SIG-M5 treated with dmso at 0.1 percent for 504 hours (cell line): ENCODE results near the gene KRT86.
"Not testable (repeated sequence)": the region's sequence is repeated elsewhere in the genome, so short reads cannot be mapped to it uniquely, and the experiment has no call there.

Experiments
- DNase-seq: peaks from one replicate; lab custom pipeline; 2025; ENCODE audit not compliant: unreplicated experiment; lab: John Stamatoyannopoulos, UW

KRT86 gene

DNA sequence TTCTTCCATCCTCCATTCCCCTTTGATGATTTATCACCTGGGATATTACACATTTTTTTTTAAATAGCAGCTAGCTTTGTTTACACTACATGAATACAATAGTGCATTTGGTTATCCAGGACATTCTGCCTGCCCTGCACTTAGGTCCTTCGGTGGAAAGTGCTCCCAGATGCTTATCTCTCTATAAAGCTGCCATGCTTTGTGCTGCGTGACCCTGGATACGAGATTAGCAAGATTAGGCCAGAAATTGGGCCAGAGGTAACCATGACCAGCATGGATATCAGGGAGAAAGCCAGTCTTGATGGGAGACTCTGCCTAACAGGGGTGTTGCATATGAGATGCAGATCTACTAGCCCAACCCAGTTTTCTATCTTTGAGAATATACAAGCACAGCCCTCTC, 58.9 kb downstream of the KRT86 start:
- no peak for DNase-seq

DNA sequence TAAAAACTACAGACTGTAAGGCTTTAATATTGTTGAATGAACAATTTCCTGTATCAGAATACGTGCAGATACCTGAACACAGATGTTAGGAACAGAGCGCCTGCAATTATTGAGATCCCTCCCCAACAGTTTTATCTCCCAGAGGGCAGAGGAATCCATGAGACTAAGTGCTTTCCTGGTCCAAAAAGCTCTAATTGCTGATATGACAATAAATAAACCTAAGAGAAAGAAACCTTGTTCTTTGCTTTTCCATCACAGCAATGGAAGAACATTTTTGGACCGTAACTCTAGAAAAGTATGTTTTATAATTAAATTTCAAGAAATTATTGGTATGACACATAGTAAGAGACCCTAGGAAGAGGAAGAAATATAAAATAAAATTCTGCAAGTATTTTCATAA, 59.7 kb downstream of the KRT86 start:
- DNase-seq = no peak

DNA sequence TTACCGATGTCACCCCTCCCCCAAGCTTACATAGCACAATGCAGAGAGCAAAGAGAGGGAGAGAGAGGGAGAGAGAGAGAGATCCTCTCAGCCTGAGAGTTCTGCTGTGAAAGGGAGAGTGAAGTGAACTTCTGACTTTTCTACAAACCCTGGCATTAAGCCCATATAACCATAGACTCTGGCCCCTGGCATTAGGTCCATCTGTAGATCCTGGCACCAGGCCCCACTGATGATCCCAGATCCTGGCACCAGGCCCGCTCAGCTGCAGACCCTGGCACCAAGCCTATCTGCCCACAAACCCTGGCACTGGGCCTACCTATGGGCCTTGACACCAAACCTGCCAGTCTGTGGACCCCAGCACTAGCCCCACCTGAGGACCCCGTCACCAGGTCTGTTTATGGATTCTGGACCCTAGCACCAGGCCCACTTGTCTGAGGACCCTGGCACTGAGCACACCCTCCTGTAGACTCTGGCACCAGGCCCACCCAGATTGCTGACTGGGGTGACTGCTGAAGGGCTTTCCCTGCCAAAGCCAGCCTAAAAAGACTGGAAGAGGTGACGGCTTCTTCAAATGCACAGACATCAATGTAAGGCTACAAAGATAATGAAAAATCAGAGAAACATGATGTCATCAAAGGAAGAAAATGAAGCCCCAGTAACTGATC, 61.3 kb downstream of the KRT86 start:
- no peak for DNase-seq

DNA sequence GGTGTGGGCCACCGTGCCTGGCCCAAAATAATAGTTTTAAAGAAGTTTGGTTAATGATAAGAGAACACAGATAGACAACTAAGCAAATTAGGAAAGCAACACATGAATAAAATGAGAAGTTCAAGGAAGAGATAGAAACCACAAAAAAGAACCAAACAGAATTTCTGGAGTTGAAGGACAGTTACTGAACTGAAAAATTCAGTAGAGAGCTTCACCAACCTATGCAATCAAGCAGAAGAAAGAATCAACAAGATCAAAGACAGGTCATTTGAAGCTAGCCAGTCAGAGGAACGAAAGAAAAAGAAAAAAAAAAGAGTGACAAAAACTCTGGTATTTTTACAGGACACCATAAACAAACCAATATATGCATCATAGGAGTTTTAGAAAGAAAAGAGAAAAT, 62.2 kb downstream of the KRT86 start:
- DNase-seq = no peak

DNA sequence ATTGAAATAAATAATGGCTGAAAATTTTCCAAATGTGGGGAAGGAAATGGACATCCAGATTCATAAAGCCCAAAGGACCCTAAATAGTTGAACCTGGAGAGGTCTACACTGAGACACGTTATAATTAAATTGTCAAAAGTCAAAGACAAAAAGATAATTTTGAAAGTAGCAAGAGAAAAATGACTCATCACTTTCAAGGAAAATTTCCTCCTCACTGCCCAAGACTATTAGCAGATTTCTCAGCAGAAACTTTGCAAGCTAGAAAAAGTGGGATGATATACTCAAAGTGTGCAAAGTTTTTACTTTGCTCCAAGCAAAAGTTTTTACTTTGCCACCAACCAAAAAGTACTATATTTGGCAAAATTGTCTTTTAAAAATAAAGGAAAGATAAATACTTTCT, 62.6 kb downstream of the KRT86 start:
- no peak for DNase-seq

DNA sequence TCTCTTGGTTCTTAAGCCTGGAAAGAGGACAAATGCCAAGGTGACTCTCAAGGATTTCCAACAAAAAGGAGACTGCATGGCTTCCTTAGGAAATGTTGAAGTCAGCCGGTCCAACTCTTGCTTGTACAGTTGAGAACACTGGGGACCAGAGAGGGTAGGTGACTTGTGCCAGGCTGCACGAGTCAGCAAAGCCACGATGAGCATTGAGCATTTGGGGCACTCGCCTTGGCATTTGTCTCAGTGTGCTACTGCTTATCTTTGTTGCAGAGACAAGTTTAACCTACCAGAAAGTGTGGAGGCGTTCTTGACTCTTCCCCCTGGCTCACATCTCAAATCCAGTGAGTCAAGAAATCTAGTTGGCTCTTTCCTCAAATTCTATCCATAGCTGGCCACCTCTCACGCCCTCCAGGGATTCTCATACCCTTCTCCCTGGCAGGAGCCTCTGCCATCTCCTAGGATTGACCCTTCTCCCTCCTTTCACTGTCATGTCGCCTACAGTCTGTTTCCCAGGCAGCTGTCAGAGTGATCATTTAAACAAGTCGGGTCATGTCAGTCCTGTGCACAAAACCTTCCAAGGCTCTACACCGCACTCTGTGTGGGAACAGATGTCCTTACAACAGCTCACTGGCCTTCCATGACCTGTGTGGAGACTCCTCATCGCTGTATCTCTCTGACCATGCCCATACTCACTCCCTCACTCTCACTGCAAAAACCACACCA, 64.0 kb downstream of the KRT86 start:
- DNase-seq = no peak

DNA sequence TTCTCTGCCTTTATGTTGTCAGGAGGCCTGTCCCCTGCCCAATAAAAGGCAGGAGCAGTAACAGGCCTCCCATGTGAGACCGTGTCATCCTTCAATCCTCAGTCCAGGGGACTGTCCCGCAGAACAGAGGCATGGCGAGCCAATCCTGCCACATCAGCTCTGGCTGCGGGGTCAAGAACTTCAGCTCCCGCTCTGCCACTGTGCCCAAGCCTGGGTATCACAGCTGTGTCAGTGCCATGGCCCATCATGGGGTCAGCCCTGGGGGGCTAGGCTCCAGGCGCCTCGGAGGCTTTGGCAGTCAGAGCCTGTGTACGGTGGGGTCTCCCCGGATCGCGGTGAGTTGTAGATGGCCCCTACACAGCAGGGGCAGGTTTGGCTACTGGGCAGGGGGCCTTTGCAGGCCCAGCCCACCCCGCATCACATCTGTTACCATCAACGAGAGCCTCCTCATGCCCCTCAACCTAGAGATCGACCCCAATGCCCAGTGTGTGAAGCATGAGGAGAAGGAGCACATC, 66.7 kb downstream of the KRT86 start:
- DNase-seq = no peak

DNA sequence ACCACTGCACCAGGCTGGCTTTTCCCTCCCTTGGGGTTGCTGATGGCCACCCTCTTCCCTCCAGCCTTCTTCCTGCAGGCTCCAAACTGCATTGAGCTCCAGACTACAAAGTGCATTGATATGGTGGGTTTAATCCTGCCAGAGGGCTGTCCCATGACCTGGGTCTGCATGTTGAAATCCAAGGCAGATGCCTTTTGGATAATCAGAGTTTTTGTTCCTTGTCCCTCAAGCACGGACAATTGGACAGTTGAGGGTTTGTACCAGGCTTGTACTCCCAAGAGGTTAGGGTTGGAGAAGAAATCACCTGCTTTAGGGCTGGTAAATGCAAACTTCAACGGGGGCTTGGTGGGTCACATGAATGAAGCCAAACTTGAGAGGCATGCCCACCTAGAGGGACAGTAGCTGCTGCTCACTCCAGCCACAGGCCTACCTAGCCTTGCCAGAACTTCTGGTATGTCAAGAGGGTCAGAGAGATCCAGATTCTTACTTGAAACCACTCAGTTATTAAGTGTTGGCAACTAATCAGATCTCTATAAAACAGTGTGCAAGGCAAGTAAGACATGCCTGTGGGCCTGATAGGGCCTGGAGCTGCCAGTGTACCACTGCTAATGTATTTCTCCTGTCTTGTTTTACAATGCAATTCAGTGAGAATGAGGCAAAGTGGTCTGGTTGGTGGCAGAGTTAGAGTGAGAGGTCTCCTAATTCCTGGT, 68.5 kb downstream of the KRT86 start:
- DNase-seq = no peak

DNA sequence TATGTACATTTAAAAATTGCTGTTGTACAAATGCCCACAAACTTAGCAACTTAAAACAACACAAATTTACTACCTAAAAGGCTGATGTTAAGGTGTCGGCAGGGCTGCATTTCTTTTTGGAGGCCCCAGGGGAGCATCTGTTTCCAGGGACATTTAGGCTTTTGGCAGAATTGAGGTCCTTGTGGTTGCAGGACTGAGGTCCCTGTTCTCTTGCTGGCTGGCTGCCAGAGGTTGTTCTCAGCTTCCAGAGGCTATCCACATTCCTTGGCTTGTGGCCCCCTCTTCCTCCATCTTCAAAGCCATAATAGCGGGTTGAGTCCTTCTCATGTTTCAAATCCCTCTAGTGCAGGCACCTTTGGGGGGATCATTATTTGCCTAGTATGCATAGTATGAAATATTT, 69.1 kb downstream of the KRT86 start:
- no peak for DNase-seq

DNA sequence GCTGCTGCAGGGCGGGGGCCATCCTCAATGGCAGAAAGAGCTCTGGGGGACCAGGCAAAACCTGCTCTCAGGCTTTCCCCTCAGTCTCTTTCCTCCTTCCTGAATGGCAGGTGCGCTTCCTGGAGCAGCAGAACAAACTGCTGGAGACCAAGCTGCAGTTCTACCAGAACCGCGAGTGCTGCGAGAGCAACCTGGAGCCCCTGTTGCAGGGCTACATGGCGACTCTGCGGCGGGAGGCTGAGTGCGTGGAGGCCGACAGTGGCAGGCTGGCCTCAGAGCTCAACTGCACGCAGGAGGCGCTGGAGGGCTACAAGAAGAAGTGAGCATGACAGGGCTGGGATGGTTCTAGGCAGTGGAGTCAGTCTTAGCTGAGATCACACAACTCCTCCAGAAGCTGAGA, 69.7 kb downstream of the KRT86 start:
- no peak for DNase-seq

DNA sequence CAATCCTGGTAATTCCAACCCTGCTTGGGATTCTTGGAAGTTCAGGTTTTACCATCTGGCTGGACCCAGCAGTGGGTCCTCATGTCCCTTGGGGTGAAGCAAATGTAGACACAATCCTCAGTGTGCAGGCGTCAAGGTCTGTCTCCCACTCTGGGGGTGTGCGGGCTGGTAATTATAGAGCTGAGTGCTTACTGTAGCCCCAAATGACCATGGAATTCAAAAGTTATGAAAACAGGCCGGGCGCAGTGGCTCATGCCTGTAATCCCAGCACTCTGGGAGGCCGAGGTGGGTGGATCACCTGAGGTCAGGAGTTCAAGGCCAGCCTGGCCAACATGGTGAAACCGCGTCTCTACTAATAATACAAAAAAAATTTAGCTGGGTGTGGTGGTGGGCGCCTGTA, 70.6 kb downstream of the KRT86 start:
- not testable (repeated sequence) for DNase-seq

DNA sequence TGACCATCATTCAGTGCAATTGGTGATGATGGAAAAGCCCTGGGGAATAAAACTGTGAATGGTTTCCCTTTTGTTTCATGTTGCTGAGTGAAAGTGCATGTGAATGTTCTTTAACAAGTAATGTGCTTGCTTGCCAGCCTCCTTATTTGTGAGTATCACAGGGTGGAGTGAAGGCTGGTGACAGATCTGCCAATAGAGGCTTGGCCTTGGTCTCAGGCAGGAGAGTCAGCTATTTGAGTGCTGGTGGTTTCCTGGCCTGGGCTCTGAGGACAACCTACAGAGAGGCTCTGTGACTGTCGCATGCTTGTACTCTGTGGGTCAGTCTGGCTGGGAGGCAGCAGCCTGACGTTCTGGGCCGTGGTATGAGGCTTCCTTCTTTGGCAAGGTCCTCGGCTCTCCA, 72.1 kb downstream of the KRT86 start:
- no peak for DNase-seq

DNA sequence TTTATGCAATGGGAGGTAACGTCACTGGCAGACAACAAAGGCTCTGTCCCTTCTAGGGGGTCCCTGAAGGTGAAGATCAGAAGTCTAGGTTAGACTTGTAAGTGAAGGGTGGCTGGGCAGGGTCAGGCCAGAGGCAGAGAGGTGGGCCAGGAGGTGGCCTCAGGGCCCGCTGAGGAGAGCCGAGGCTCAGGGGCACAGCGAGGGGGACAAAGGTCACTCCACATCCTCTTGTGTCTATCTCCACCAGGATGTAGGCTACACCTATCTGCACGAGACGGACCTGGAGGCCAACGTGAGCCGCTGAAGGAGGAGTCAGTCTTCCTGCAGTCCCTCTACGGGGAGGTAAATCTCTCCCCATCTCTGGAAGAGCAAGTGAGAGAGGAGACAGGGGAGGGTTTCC, 72.6 kb downstream of the KRT86 start:
- no peak for DNase-seq

DNA sequence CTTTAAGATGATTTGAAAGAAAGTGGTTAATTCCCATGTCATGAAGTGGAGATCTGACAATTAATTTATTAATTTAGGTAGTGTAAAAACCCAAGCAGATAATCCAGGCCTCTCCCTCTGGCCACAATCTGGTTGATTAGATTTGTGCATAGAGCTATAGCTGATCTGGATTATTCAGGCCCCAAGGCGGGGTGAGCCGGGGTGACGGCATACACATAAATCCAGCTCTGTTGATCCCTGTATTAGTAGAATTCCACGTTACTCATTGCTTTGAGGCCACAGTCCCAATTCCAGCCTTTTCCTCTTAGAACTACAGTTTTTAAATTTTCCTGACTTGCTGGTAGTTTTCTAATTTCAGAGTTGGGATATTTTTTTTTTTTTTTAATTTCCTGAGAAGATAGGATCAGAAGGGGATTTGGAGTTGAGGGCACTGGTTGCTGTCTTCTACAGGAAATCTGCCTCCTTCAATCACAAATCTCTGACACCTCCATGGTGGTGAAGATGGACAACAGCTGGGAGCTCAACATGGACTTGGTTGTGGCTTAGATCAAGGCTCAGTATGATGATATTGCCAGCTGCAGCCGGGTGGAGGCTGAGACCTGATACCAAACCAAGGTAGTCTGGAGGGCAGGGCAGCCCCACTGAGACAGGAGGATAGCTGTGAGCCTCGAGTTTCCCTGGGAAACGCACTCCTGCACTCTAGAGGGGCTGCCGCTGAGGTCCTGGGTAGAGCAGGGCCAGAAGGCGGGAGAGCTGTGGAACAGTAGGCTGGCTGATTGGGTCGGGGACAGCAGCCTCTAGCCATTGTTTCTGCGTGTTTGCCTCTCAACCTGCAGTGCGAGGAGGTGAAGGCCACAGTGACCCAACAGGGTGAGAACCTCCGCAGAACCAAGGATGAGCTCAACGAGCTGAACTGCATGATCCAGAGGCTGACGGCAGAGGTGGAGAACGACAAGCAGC, 73.4 kb downstream of the KRT86 start:
- DNase-seq = no peak

DNA sequence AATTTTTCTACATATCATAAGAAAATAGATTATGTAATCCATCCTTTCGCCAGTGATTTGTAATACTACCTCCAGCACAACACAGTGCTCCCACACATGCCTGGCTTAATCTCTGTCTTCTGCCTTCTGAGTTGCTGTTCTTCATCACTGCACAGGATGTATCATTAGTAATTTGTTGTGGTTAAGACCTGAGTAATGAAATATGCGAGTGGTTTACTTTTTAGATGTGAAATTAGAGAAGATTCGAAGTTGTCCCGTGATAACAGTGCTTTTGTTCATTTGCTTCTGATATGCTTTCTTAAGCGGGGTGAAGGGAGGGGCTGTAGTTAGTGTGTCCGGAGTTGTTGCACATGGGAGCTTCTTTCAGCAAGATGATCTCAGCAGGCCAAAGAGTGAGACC, 74.8 kb downstream of the KRT86 start:
- DNase-seq = no peak

DNA sequence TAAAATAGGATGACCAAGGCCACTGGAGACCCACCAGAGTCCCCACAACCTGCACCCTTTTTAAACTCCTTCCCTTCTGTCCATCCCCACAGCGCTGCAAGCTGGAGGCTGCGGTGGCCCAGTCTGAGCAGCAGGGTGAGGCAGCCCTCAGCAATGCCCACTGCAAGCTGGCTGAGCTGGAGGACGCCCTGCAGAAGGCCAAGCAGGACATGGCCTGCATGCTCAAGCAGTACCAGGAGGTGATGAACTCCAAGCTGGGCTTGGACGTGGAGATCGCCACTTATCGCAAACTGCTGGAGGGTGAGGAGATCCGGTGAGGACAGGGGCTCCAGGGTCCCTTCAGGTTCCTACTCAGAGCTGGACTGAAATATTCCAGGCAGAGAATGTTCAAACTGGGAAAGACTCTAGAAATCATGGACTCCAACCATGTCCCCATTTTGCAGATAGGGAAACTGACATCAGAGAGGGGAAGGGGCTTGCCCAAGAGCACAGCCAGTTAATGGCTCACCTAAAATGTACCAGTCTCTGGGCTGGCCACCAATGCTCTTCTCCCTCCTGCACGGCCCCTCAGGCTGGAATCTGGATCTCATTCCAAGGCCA, 75.7 kb downstream of the KRT86 start:
- no peak for DNase-seq

DNA sequence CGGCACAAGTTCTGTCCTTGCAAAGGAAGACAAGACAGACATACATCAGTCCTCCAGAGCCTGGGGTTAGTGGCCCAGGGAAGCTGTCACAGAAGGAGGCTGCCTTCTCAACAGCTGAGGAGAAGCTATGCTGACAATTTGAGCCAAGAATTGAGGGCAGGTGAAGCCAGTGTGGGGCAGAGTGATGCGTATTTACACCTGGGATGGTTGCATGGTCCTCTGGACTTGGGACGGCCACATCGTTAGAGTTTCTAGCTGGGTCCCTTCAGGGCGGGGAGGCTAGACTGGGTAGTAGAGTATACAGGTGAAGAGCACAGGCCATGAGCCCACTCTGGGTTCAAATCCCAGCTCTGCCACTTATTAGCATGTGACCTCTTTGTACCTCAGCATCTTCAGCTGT, 76.3 kb downstream of the KRT86 start:
- no peak for DNase-seq

DNA sequence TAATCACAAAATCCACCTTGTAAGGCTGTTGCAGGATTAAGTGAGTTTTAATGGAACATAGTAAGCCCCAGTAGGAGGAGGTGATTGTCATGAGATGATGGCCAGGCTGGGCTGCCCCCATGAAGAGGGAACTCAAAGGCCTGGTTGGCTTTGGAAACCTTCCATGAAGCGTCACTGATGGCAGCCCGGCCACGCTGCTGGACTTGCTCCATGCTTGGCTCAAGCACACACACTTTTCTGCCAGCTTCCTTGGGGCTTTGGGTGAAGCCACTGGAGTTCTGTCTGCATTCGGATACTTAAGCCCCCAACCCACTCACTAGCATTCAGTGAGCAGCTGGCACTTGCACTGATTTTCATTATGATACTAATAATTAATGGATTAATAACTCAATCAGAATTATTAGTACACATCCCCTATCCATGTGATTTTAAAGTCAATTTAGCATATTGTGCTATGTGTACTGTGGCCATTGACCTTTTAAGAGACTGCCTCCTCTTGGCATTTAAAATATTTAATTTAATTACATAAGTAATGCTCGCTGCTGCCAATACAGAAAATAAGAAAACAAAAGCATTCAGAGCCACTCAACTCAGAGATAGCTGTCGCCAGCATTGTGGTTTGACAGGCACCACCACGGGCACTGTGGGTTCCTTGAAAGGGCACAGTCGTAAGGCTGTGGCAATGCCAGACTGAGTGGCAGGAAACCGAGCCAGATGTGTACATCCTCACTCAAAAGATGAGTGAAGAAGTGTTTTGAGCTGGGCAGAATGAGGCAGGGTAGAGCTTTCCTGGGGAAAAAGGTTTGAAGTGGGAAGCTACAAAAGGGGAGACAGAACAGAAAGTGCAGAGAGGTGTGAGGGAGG, 77.0 kb downstream of the KRT86 start:
- no peak for DNase-seq

DNA sequence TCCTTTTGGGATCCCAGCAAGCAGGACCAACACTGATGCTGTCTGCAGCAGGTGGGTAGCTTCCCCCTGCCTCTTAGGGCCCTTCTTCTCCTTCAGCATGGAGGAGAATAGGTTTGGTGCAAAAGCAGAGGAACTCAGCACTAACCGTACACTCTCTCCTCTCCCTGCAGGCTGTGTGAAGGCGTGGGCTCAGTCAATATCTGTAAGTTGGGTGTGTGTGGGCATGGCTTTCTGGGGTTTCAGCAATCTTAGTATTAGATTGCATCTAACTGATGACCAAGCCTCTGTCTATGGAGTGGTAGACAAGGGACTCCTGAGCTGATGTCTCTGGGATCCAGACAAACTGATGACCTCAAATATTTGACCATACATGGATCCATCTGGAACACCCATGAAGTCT, 78.5 kb downstream of the KRT86 start:
- DNase-seq = no peak

DNA sequence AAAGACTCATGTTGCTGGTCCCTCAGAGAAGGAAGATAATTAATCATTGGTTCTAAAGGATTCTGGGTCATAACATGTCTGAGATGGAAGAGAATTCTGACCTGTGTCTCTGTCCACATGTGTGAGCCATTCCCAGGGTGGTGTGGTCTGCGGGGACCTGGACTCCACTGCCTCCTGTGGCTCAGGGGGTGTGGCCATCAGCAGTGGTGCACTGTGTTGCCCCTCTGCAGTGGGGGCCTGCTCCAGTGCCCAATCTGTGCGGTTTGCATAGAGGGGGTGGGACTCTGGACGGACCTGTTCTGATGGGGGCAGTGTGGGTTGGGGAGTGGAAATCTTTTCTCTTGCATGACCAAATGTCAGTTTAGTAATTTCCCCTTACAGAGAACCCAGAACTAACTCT, 79.3 kb downstream of the KRT86 start:
- DNase-seq = no peak
